HG02763 (cell line): ENCODE data around the gene UQCR10.

Experiments
- ATAC-seq: cut with Tn5 transposase; IDR thresholded peaks from one replicate; pipeline ENCODE4 v1.9.1; 2021; ENCODE audit warnings: mild to moderate bottlenecking, moderate library complexity; ENCODE audit not compliant: unreplicated experiment

Gene UQCR10

DNA sequence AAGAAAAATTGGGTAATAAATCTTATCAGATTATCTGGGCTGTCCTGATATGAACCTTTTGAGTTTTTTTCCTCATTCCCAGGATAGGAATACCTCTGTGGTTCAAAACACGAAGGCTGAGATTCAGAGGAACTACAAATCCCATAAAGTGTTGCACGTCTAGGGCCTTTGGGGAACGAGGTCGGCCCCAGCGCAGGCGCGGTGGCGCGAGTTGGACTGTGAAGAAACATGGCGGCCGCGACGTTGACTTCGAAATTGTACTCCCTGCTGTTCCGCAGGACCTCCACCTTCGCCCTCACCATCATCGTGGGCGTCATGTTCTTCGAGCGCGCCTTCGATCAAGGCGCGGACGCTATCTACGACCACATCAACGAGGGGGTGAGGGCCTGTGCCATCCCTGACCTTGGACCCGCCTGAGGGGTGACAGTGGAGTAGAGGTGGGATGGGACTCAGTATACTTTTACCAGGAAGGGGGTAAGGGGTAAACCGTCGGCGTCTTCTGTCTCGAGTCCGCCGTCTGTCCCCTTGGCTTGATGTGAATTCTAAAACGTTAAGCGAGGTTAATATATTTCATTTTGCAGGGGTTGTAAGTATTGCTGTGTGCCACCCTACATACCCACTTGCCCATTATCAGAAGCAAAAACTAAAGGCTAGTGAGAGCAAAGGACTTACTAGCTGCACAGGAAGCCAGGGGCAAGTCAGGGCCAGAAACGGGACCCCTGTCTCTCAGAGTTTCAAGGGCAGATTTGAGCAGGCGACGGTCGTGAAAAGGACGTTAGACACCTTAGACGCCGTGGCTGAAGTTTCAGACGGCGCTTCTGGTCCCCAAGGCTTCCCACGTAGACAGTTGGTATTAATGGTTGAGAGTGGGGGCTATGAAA lies at the start of gene UQCR10:
Gene UQCR10 (plus strand): TSS at position 199 of the 881 bp plus-strand sequence. CDS start 30 bp downstream, at position 229.
- ATAC-seq: peak; percentile 63

DNA sequence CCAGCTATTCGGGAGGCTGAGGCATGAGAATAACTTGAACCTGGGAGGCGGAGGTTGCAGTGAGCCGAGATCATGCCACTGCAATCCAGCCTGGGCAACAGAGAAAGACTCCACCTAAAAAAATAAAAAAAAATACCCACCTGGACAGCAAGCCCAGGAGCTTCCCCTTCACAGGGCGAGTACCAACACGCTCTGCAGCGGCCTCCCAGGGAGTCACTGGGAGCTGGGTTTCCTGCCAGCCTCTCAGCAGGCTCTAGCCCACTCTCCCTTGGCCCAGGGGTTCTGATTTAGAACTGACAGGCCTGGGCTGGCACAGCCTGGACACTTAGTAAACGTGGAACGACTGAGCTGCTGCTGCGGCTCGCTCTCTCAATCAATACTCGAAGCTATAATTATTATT lies 49.4 kb upstream of the UQCR10 start:
- ATAC-seq: no peak

DNA sequence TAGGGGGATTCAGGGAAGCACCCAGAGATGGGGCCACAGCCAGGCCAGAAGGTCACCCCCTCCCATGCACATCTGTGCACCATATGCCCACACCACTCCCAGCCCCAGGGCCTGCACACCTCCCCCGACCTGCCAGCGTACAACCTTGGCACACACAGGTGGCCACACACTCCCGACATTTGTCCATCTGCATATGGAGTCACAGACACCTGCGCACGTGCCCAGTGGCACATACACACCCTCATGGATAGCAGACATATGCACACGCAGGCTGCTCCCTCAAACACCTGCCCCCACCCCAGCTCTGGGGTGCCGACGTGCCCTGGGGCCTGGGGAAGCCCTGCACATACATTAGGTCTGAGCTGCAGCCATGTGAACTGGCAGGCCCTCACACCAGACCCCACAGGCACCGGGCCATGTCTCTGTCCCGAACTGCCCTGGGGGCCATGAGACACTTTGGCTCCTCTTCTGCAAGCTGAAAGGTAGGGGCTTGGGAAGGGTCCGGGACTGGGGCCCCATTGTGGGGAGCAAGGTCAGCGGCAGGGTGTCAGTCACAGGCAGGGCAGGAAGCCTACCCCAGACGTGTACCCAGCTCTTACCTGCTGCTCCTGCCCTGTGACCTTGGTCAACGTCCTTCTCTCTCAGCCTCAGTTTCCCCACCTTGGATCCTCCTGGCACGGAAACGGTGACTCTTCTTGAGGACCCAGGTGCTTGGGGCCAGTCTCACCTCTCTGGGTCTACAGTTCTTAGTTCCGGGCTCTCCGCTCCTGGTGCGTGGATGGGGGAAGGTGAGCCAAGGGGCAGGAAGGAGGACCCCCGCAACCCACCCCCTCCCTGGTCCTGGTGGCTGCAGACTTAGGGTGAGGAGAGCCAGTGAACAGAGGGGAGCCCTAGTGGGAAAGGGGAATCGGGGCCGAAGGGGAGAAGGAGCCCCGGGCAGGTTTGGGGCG lies 47.9 kb upstream of the UQCR10 start:
- ATAC-seq: no peak

DNA sequence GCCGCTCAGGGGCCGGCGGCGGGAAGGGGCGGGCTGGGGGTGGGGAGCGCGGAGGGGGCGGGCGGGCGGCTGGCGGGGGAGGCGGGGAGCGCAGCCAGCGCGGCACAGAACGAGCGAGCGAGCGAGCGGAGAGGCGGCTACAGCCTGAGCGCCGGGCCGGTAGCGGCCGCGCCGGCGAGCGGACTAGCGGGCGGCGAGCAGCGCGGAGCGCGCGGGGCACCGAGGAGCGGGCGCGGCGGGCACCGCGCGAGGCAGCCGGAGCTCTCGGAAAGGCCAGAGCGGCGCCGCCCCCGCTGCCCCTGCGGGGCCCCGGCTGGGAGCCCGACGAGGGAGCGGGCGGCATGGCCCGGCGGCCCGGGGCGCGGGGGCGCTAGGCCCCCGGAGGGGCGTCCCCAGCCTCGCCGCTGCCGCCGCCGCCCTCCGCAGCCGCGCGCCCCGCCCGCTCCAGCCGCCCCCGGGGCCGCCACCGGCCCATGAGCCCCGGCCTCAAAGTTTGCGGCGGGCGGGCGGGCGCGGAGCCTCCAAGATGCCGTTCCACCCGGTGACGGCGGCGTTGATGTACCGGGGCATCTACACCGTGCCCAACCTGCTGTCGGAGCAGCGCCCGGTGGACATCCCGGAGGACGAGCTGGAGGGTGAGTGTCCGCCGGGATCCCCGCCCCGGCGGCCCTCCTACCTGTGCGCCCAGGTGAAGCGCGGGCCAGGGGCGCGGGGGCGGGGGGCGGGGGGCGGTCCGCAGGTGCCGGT lies 47.1 kb upstream of the UQCR10 start, which contains the start of gene CABP7:
Gene CABP7 (plus strand): TSS at position 105 of the 747 bp plus-strand sequence. CDS start 422 bp downstream, at position 527.
- ATAC-seq: no peak

DNA sequence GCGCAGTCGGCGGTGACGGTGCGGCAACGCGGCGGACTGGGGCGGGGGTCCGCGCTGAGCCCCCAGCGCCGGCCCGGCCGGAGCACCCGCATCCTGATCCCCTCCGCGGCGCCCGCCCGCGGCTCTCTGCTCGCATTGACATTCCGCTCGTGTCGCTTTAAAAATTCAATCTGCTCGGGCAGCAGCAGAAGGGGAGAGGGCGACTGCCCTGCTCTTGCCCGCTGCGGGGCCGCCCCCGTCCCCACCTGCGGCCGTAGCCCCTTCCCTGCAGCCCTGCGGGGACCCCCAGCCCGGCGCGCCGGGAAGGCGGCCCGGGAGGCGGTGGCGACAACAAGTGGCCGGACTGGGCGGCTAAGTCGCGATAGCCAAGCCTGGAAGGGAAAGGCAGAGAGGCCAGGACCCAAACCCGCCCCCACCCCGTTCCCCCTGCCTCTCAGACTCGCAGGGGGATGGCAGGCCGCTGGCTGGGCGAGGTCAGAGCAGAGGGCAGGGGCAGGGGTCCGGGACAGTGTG lies 46.3 kb upstream of the UQCR10 start:
- ATAC-seq: no peak

DNA sequence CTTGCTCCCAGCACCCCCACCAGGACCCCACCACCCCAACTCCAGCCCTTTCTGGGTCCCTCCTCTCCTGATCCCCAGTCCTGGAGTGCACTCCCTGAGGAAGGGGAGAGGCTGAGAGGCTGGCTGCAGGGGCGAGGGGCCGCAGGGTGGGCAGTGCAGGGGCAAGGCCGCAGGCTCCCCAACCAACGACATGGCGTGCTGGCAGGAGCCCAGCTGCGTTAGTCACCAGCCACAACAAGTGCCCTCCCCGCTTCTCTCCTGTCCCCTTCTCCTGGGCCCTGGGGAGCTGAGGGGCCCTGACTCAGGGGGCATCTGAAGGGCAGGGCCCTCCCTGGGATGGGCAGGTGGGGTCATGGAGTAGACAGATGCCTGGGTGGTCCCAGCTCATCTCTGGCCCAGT lies 45.0 kb upstream of the UQCR10 start:
- ATAC-seq: no peak

DNA sequence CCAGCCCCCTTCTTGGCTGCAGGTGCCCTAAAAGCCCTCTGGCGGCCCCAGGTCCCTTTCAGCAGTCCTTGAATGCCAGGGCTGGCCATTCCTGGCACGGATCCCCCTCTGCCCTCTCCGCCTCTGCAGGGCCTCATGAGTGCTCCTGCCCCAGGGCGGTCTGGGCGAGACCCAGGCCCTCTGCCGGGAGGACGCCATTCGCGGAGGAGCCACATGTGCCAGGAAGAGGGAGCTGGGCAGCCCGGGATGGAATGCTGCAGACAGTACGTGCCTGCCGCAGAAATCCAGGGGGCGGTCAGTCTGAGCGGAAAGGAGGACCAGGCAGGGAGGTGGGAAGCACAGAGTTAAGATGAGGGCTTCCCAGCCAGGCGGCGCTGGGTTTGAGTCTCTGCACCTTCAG lies 44.6 kb upstream of the UQCR10 start:
- ATAC-seq: no peak

DNA sequence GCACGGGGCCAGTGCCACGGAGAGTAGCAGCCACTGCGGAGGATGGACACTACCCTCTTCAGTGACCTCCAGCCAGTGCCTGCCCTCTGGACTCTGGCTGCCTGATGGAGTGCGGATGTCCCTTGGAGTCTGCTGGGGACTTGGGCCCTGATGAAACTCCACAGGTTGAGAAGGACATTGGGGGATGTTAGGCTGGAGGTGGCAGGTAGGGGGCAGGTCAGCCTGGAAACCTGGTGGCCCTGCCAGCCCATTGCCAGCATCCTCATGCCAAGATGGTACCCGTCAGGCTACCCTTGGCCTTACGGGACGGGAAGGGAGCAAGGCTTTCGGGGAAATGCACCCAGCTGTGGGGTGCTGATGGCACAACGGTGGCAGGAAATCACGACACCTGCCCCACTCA lies 43.4 kb upstream of the UQCR10 start:
- ATAC-seq: no peak

DNA sequence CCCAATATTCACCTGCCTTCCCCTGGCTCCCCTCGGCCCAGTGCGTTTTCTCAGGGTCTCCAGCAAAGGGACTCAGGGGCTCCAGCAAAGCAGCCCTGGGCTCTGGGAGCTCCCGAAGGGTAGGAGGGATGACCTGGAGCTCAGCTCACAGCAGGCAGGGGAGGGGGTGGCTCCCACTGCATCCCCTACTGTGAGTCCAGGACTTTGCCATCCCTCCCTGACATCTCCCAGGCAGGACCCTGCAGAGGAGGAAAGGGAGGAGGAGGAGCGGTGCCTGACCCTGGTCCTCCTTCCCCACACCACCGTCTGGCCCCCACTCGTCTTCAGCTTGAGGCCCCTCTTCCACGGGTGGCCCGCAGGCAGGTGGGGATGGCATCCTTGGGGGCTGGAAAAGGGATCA lies 42.3 kb upstream of the UQCR10 start:
- no peak for ATAC-seq

DNA sequence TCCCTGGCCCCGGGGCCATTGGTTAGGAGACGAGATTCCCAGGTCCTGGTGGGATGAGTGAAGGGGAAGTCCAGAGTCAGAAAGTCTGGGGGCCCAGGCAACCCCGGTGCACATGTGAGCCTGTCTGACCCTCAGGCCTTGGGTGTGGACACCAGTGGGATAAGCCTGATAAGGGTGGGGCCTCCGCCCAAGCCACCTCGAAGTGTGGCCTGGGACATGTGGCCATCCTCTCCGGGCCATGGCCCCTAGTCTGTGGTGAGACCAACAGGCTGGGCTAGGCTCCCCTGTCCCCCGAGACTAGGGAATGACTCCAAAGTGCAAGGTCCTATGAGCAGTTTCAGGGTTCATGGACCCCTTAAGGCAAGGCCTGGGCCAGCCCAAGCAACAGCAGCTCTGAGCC lies 41.1 kb upstream of the UQCR10 start:
- no peak for ATAC-seq

DNA sequence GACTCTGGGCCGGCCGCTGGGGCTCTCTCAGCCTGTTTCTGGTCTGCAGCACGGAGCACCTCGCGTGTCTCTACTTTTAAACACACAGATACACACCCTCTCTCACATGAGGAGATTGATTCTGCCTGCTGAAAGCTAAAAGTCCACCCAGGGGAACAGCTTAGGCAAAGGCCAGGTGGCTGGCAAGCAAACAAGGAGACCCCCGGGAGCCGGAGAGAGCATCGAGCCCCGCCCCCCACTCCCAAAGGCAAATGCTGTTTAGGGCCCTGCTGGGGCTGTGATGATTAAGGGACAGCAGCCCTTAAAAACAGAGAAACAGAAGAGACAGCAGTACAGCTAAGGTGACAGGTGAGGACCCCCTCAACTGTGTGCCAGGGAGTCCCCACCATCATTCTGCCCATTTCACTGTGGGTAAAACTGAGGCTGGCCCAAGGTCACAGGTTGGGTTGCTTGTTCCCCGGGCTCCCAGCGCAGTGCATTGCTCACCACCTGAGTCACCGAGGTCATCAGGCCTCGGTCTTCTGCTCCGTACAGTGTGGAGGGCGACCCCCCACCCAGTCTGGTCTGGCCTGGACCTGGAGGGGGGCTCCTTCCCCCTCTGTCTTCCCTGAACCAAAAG lies 40.5 kb upstream of the UQCR10 start:
- no peak for ATAC-seq

DNA sequence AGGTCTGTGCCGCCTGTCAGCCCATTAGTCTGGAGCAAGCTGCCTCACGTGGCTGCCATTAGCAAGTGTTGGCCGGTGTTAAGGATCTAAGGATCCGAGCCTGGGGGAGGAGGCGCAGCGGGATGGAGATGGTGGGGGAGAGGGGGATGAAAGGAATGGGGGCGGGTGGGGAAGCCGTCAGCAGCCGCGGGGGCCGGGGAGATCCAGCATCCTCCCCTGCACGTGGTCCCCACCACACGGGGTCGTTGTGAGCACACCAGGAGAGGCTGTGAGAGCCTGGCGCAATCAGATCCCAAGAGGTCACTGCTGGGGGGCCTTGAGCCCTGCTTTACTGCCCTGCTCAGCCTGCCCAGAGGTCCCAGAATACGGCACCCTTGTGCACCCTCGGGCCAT lies 40.0 kb upstream of the UQCR10 start:
- ATAC-seq: no peak

DNA sequence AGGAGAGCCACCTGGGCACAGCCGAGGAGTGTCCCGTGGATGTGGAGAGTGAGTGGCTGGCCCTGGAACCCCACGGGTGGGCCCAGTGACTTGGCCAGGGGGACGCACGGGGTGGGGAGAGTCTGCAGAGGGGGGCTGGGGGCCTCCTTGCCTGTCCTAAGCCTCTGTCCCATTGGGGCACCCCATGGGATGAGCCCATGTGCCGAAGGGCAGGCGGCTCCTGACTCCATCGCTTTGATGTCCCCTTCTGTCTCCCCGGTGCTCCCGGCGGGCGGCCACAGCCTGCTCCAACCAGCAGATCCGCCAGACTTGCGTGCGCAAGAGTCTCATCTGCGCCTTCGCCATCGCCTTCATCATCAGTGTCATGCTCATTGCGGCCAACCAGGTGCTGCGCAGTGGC lies 38.0 kb upstream of the UQCR10 start:
- ATAC-seq: no peak

DNA sequence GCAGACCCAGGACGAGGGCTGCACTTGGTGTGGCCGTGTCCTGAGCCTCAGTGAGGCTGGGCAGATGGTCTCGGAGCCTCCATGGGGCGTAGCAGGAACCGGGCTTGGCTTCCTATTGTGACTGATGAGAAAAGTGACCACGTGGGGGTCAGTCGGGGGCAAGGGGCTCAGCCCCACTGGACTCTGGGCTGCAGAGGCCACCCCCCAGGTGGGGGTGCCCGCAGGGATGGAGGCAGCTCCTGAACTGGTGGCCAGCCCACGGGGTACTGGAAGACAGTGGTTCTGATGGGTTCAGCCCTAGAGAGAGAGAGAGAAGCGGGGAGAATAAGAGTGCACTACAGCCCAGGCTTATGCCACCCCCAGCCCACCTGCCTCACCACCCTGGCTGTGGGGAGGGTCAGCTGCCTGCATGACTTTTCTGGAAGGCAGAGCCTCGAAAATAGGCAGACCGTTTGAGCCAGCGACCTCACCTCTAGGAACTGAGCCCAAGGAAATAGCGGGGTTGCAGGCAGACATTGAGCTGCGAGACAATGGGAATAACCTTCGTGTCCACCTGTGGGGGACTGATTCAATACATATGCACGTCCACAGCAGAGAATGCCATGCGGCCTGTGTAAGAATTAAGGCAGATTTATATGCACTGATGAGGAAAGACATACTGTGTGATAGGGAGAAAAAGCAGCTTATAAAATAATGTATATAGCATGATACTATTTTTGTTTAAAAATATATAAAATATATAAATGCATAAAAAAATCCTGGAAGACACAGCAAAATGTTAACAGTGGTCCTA lies 35.9 kb upstream of the UQCR10 start:
- ATAC-seq: no peak

DNA sequence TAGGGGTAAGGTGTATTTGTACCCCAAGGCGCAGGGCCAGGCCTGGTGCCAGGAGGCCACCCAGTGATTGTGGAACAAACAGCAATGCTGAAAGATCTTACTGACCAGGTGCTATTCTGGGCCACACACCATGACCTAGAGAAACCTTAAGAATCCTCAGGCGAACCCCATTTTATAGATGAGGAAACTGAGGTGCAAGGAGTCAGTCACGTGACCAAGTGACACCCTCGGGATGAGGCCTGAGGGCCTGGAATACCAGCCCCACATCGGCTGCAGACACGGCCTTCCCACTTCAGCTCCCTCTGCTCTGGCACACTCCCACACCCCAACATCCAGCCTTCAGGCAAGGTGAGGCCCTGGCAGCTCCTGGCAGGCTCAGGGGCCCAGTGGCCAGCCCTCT lies 34.3 kb upstream of the UQCR10 start:
- no peak for ATAC-seq

DNA sequence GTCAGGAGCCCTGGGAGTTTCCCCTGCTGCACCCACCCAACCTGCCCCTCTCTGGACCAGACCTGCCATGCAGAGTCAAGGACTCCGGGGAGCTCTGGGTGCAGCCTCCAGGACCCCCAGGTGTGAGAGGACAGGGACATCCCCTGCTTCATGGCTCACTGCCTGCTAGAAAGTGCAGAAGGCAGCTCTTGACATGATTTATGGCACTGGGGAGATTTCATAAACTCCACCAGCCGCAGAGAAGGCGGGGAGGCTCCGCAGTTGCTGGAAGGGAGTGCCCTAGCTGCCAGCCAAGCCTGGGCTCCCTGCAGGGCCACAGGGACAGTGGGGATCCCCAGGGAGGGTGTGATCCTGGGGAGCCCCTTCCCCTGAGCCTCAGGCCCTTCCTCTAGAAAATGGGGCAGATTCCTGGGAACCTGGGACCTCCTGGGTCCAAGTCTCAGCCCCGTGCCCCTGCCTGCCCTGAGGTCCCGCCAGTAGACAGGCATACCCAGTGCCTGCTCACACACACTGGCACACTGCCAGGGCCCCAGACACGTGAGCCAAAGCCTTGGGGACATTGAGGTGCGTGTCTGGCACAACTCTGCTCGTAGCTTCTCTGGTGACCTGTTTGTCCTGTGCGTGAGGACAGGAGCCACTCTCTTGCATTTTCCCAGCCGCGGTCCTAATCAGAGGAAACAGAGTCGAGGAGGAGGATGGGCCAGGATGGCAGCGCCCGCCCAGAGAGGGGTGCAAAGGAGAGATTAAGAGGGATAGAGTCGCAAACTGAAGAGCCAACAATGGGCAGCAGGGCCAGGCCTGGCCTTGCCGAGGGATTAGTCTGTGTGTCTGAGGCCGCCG lies 33.6 kb upstream of the UQCR10 start:
- ATAC-seq: no peak

DNA sequence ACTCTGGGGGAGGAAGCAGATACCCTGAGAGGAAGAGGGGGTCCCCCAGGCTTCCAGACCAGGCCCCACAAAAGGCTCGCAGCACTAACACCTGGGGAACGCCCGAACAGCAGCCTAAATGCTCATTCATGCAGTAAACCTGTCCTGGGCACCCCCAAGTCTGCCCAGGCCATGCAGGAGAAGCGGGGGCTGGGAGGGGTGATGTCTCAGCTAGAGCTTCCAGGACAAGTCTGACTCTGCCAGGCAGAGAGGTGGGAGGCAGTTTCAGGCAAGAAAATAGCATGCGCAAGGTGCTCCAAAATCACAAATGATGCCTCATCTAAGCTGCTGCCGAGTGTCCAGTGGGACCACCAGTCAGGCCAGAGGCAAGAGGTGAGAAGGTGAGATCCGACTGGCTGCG lies 32.8 kb upstream of the UQCR10 start:
- no peak for ATAC-seq

DNA sequence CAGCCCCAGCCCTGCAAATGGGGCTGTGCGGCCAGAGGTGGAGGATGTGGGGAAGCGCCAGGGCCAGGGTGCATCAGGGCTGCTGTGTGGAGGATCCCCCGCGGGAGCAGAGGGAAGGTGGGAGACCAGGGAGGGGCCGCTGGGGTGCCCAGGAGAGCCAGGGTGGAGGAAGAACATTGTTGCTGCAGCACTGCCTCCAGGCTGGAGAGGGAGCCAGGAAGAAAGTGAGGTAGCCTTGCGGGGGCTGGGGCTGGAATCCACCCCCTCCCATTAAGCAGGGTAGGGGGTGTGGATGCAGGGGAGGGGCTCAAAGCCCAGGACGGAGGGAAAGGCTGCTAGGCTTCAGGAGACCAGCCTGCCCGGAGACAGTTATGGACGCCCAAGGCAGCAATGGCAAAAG lies 32.3 kb upstream of the UQCR10 start:
- ATAC-seq: no peak

DNA sequence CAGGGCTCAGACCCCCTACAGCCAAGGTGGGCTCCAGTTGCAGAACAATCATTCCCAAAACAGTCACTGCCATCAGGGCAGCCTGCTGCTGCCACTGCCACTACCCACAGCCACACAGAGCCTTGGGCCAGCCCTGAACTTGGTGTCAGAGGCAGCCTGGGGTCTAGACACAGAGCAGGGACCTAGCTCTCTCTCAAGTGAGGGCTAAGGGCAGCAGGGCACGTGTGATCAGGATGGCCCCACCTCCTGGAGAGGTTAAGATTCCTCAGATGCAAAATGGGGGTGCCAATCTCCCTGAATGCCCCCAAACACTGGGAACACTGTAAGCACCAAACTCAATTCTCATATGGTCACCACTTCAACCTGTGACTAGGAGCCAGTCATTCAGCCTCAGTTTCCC lies 31.8 kb upstream of the UQCR10 start:
- no peak for ATAC-seq
